ENCODE data around the gene GC.
A peak's percentile ranks its signal among the peaks of the same experiment; 100 is the strongest.
"Not testable (repeated sequence)": the region's sequence is repeated elsewhere in the genome, so short reads cannot be mapped to it uniquely, and the experiment has no call there.

Gene GC

GRCh38 chr4:71783972-71784371 is at the start of gene GC:
GC (minus strand) TSS chr4:71784079; CDS start chr4:71784018, 61 bp downstream.
- DNase-seq: no peak

- no peak for DNase-seq
These were observed 49.5 kb upstream of the GC start for GRCh38 chr4:71833232-71833900.

- no peak for DNase-seq
These were observed 48.2 kb upstream of the GC start for GRCh38 chr4:71832049-71832448.

- no peak for DNase-seq
These were observed 46.8 kb upstream of the GC start for GRCh38 chr4:71830497-71831190.

- DNase-seq: no peak
These were observed 44.6 kb upstream of the GC start for GRCh38 chr4:71828470-71828869.

- no peak for DNase-seq
These were observed 43.9 kb upstream of the GC start for GRCh38 chr4:71827826-71828225.

- DNase-seq: no peak
These were observed 32.9 kb upstream of the GC start for GRCh38 chr4:71816676-71817303.

GRCh38 chr4:71814433-71814832 is 30.6 kb upstream of the GC start:
- no peak for DNase-seq

- not testable (repeated sequence) for DNase-seq
These were observed 25.9 kb upstream of the GC start for GRCh38 chr4:71809805-71810204.

- DNase-seq: no peak
These were observed 23.6 kb upstream of the GC start for GRCh38 chr4:71807469-71807868.

GRCh38 chr4:71805230-71805629 is 21.4 kb upstream of the GC start:
- DNase-seq: not testable (repeated sequence)

- DNase-seq: not testable (repeated sequence)
These were observed 20.3 kb upstream of the GC start for GRCh38 chr4:71804017-71804697.

- DNase-seq: no peak
These were observed 2.1 kb upstream of the GC start for GRCh38 chr4:71785959-71786358.

GRCh38 chr4:71784569-71785197 is 804 bp upstream of the GC start:
- no peak for DNase-seq

GRCh38 chr4:71777891-71778290 is 6.0 kb downstream of the GC start:
- no peak for DNase-seq

GRCh38 chr4:71775449-71775848 is 8.4 kb downstream of the GC start:
- DNase-seq: no peak

- DNase-seq: no peak
These were observed 9.7 kb downstream of the GC start for GRCh38 chr4:71774136-71774535.

- no peak for DNase-seq
These were observed 10.9 kb downstream of the GC start for GRCh38 chr4:71773004-71773403.

- peak; percentile 26 to 31 for DNase-seq
These were observed 11.3 kb downstream of the GC start for GRCh38 chr4:71772592-71772991.

- DNase-seq: no peak
These were observed 12.3 kb downstream of the GC start for GRCh38 chr4:71771613-71772012.

GRCh38 chr4:71769434-71769833 is 14.4 kb downstream of the GC start:
- DNase-seq: no peak

- no peak for DNase-seq
These were observed 15.8 kb downstream of the GC start for GRCh38 chr4:71768123-71768522.

GRCh38 chr4:71765821-71766383 is 18.0 kb downstream of the GC start:
- no peak for DNase-seq
